ENCODE measurements around the gene RNF141. TPM values are rescaled to one million over a fixed set of nuclear protein-coding genes. Genes with fewer than 3 reads are reported as not detected.
A peak's percentile ranks its signal among the peaks of the same experiment; 100 is the strongest.

RNF141 gene
- total and polyA plus RNA-seq, 2 donors (not counting 1 experiment from before 2014, with no cell fraction given) = 32.5 to 43.5 TPM

DNA sequence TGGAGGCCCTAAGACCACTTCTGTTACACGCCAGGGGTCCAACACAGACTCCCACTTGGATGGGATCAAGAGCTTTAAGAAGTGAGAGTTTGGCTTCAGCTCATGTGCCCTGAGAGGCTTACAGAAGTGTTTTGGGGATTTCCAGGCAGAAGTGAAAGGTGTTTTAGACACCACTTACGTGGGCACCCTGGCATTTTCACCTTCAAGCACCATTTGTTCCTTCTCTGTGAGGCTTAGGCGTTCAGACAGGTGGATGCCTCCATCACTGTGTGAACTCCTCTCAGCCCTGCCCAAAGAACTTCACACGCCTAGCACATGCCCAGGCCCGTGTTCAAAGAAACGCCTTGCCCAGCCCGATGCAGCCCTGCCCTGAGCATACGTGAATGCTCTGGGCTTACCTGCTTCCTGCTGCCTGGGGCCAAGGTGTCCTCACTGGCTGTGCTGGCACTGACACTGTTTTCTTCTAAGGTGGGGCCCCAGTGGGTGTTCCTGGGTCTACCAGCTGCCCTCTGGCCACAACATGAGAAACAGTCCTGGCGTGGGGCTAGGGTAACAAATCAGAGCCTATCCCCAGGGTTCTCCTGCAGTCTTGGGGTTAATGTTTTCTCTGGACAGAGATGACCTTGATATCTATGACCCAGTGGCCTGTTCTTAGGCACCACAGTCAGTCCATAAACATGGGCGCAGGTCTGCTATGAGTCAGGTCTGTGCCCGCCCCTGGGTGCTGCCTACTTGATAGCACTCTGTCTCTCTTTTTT lies 51.9 kb downstream of the RNF141 start:
- Histone ChIP-seq H3K36me3 (ENCODE audit: control insufficient read depth, insufficient read depth, low read length) (peaks cover 3% of the 10 kb centered on the region), H3K4me2 (ENCODE audit: extremely low read depth, insufficient read depth, low read length) (no peak overlapping the region), H3K27ac (ENCODE audit: insufficient read depth, low read length) (no peak overlapping the region), H3K4me3 (replicated peaks in 1 of 4; ENCODE audit: control extremely low read depth in 1 of 4, insufficient read depth in 1 of 4, low read depth in 3 of 4, low read length in 4 of 4) (no peak overlapping the region), H2AFZ (ENCODE audit: low read length) (no peak overlapping the region), H3K79me2 (ENCODE audit: control insufficient read depth, insufficient read depth, low read length) (no peaks in the 10 kb centered on the region), H3K4me1 (ENCODE audit: control insufficient read depth, extremely low read depth, insufficient read depth, low read length) (peaks cover 18% of the 10 kb centered on the region), H3K9ac (ENCODE audit: insufficient read depth, low read length) (no peak overlapping the region), H3K27me3 (ENCODE audit: control insufficient read depth, insufficient read depth, low read length) (no peaks in the 10 kb centered on the region), H4K20me1 (ENCODE audit: control insufficient read depth, extremely low read depth, insufficient read depth, low read length) (no peaks in the 10 kb centered on the region), H3K9me3 (ENCODE audit: control insufficient read depth, insufficient read depth, low read depth, low read length) (no peaks in the 10 kb centered on the region)
- DNase-seq (ENCODE audit: low read depth in 2 of 2) = no peak
- no peak for TF ChIP-seq EZH2 (IDR thresholded peaks at IDR 0.05; ENCODE audit: low read length, missing control alignments)
- TF ChIP-seq, protein P1, sequence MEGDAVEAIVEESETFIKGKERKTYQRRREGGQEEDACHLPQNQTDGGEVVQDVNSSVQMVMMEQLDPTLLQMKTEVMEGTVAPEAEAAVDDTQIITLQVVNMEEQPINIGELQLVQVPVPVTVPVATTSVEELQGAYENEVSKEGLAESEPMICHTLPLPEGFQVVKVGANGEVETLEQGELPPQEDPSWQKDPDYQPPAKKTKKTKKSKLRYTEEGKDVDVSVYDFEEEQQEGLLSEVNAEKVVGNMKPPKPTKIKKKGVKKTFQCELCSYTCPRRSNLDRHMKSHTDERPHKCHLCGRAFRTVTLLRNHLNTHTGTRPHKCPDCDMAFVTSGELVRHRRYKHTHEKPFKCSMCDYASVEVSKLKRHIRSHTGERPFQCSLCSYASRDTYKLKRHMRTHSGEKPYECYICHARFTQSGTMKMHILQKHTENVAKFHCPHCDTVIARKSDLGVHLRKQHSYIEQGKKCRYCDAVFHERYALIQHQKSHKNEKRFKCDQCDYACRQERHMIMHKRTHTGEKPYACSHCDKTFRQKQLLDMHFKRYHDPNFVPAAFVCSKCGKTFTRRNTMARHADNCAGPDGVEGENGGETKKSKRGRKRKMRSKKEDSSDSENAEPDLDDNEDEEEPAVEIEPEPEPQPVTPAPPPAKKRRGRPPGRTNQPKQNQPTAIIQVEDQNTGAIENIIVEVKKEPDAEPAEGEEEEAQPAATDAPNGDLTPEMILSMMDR (conservative IDR thresholded peaks at IDR 0.05 in 1 of 2, IDR thresholded peaks at IDR 0.05 in 1 of 2; ENCODE audit: low read depth in 1 of 2, low read length in 2 of 2) = no peak

DNA sequence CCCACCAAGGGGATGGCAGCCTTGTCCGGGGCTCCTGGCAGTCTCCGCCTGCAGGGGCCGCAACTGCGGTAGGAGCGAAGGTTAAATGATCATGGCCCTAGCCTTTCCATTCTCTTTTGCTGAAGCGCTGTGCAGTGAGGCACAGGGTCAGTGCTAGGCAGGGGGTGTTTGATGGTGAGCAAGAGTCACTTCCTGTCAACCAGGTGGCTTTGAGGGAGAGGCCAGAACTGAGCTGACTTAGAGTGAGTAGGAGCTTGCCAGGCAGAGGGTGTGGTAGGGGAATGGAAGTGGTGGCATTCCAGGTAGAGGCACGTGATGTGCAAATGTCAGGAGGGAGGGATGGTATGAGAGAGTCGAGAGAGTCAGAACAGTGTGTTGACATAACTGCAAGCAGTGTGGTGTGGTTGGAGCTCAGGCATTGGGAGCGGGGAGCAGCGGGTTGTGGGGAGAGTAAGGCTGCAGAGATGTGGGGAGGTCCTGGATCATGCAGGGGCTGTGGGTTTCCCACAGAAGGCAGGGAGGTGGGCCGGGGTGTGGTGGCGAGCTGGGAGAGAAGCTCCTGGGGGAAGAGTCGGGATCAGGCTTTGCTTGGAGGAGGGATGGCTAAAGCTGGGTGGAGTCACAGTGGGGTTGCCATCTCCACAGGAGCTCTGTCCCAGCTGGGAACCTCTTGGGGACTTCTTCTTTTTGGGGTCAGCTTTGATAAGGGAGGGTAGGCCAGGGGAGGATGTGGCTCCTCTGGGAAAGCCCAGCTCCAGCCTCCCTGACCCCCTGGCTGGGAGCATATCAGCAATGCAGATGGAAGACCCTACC lies 52.7 kb downstream of the RNF141 start:
- H3K4me1 ChIP-seq (ENCODE audit: control insufficient read depth, extremely low read depth, insufficient read depth, low read length) = peaks cover 18% of the 10 kb centered on the region
- no peaks in the 10 kb centered on the region for H3K27me3 ChIP-seq (ENCODE audit: control insufficient read depth, insufficient read depth, low read length)
- TF ChIP-seq EZH2 (IDR thresholded peaks at IDR 0.05; ENCODE audit: low read length, missing control alignments) = no peak
- TF ChIP-seq, protein P1 (conservative IDR thresholded peaks at IDR 0.05 in 1 of 2, IDR thresholded peaks at IDR 0.05 in 1 of 2; ENCODE audit: low read depth in 1 of 2, low read length in 2 of 2) = no peak

DNA sequence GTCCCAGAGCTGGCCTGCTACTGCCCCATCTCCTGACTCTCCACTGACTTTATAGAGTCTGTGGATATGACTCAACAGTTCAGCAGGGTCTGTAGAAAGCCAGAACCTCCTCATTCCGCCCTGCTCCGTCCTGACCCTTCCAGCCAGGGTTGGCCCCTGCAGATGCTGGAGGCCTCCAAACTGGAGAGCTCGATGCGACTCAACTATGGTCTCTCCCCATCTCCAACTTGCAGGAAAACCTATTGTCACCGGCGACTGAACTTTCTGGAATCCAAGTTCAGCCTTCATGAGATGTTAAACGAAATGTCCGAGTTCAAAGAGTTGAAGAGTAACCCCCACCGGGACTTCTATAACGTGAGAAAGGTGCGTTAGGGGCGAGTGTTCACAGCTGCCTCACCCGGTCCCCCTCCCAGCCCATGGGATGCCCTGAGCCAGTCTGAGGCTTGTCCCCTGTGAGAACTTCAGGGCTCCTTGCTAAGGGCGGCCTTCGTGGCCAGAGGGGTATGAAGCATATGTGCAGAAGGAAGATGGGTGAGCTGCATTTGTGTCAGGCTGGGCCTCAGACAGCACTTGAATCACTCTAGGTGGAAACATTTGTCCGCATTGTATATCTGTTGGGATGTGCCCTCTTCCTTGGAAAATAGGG lies 53.9 kb downstream of the RNF141 start:
- no peak overlapping the region for H2AFZ ChIP-seq (ENCODE audit: low read length)
- H4K20me1 ChIP-seq (ENCODE audit: control insufficient read depth, extremely low read depth, insufficient read depth, low read length) = no peaks in the 10 kb centered on the region
- no peak overlapping the region for H3K9ac ChIP-seq (ENCODE audit: insufficient read depth, low read length)
- no peaks in the 10 kb centered on the region for H3K79me2 ChIP-seq (ENCODE audit: control insufficient read depth, insufficient read depth, low read length)
- no peak overlapping the region for H3K4me3 ChIP-seq (replicated peaks in 1 of 4; ENCODE audit: control extremely low read depth in 1 of 4, insufficient read depth in 1 of 4, low read depth in 3 of 4, low read length in 4 of 4)
- TF ChIP-seq, protein P1 (conservative IDR thresholded peaks at IDR 0.05 in 1 of 2, IDR thresholded peaks at IDR 0.05 in 1 of 2; ENCODE audit: low read depth in 1 of 2, low read length in 2 of 2) = no peak
- TF ChIP-seq EZH2 (IDR thresholded peaks at IDR 0.05; ENCODE audit: low read length, missing control alignments) = no peak
- no peak overlapping the region for H3K4me2 ChIP-seq (ENCODE audit: extremely low read depth, insufficient read depth, low read length)
- no peaks in the 10 kb centered on the region for H3K27me3 ChIP-seq (ENCODE audit: control insufficient read depth, insufficient read depth, low read length)
- H3K36me3 ChIP-seq (ENCODE audit: control insufficient read depth, insufficient read depth, low read length) = no peaks in the 10 kb centered on the region
- no peaks in the 10 kb centered on the region for H3K9me3 ChIP-seq (ENCODE audit: control insufficient read depth, insufficient read depth, low read depth, low read length)
- no peak overlapping the region for H3K27ac ChIP-seq (ENCODE audit: insufficient read depth, low read length)
- peaks cover 17% of the 10 kb centered on the region for H3K4me1 ChIP-seq (ENCODE audit: control insufficient read depth, extremely low read depth, insufficient read depth, low read length)
- no peak for DNase-seq (ENCODE audit: low read depth in 2 of 2)

More for the DNA sequence above, 52.7 kb downstream of the RNF141 start:
- peak in 1 of 2 donors; percentile 9 for DNase-seq (ENCODE audit: low read depth in 2 of 2)
- Histone ChIP-seq H3K27ac (ENCODE audit: insufficient read depth, low read length) (no peak overlapping the region), H3K9ac (ENCODE audit: insufficient read depth, low read length) (no peak overlapping the region), H3K4me2 (ENCODE audit: extremely low read depth, insufficient read depth, low read length) (no peak overlapping the region), H2AFZ (ENCODE audit: low read length) (no peak overlapping the region), H3K9me3 (ENCODE audit: control insufficient read depth, insufficient read depth, low read depth, low read length) (no peaks in the 10 kb centered on the region), H3K36me3 (ENCODE audit: control insufficient read depth, insufficient read depth, low read length) (peaks cover 2% of the 10 kb centered on the region), H3K4me3 (replicated peaks in 1 of 4; ENCODE audit: control extremely low read depth in 1 of 4, insufficient read depth in 1 of 4, low read depth in 3 of 4, low read length in 4 of 4) (no peak overlapping the region), H4K20me1 (ENCODE audit: control insufficient read depth, extremely low read depth, insufficient read depth, low read length) (no peaks in the 10 kb centered on the region), H3K79me2 (ENCODE audit: control insufficient read depth, insufficient read depth, low read length) (no peaks in the 10 kb centered on the region)

Measured in fibroblast of lung (primary cell).